Dermis microvascular lymphatic vessel endothelial cell (primary cell): ENCODE measurements around the gene CFB. TPM values are rescaled to one million over a fixed set of nuclear protein-coding genes. Genes with fewer than 3 reads are reported as not detected.
"Not testable (repeated sequence)": the region's sequence is repeated elsewhere in the genome, so short reads cannot be mapped to it uniquely, and the experiment has no call there.

Experiments
- DNase-seq, 2 donors: peaks; one replicate each; pipeline versions ENCODE4 v3.0.0 to v3.0.0-alpha.2; 2010; ENCODE audit warnings: low read depth in 2 of 2
- total RNA-seq: library from RNA; depleted of rRNA; stranded (reverse); fragments of >200 nt; gene quantifications from 2 replicates; pipeline ENCODE4 v1.2.1, GENCODE V29; 2014

The CFB gene
- total RNA-seq: 0.13 and 0.51 TPM in 2 replicates

GRCh38 chr6:31945507-31946369, at the start of gene CFB:
CFB (plus strand) TSS chr6:31946095; CDS start chr6:31946222, 127 bp downstream.
- DNase-seq: no peak

GRCh38 chr6:31896493-31896855, 49.4 kb upstream of the CFB start:
- DNase-seq: no peak

GRCh38 chr6:31896856-31897611, 48.9 kb upstream of the CFB start:
- no peak for DNase-seq

GRCh38 chr6:31897612-31898382, 48.1 kb upstream of the CFB start, which contains the start of gene EHMT2:
EHMT2 (minus strand) TSS chr6:31897698; CDS start chr6:31897677, 21 bp downstream.
- peak; percentile 36 to 73 for DNase-seq

GRCh38 chr6:31898383-31899011, 47.4 kb upstream of the CFB start:
- DNase-seq: peak in 1 of 2 donors; percentile 47

- DNase-seq: no peak
Measured at GRCh38 chr6:31899215-31899614, 46.7 kb upstream of the CFB start.

GRCh38 chr6:31899882-31900722, 45.8 kb upstream of the CFB start:
- no peak for DNase-seq

- no peak for DNase-seq
Measured at GRCh38 chr6:31900917-31901414, 44.9 kb upstream of the CFB start.

- peak in 1 of 2 donors; percentile 46 for DNase-seq
Measured at GRCh38 chr6:31901415-31901952, 44.4 kb upstream of the CFB start.

- peak; percentile 83 to 93 for DNase-seq
Measured at GRCh38 chr6:31901953-31902643, 43.8 kb upstream of the CFB start, which contains the start of gene ZBTB12. ZBTB12 (minus strand) TSS chr6:31902086; CDS start chr6:31901305, 781 bp downstream.

- DNase-seq: no peak
Measured at GRCh38 chr6:31903957-31904356, 41.9 kb upstream of the CFB start.

- DNase-seq: no peak
Measured at GRCh38 chr6:31905041-31905440, 40.9 kb upstream of the CFB start.

GRCh38 chr6:31906122-31906521, 39.8 kb upstream of the CFB start:
- no peak for DNase-seq

- not testable (repeated sequence) for DNase-seq
Measured at GRCh38 chr6:31906727-31907126, 39.2 kb upstream of the CFB start.

- no peak for DNase-seq
Measured at GRCh38 chr6:31907158-31907813, 38.6 kb upstream of the CFB start.

- DNase-seq: not testable (repeated sequence)
Measured at GRCh38 chr6:31908255-31908654, 37.6 kb upstream of the CFB start.

- DNase-seq: no peak
Measured at GRCh38 chr6:31908791-31909190, 37.1 kb upstream of the CFB start.

- not testable (repeated sequence) for DNase-seq
Measured at GRCh38 chr6:31909298-31909697, 36.6 kb upstream of the CFB start.
